Neural cell (in vitro differentiated cells): ENCODE results near the gene ELMO1. TPM values are rescaled to one million over a fixed set of nuclear protein-coding genes. Genes with fewer than 3 reads are reported as not detected.

Experiments used
- H2AFZ ChIP-seq: fragments of 200-600, 300-800 bp; sonication (generic), shearing (Covaris generic); 2 replicates; pipeline ENCODE4 v1.6.0; 2014; ENCODE audit warnings: low read depth, mild to moderate bottlenecking, antibody characterized with exemption, low read length, moderate library complexity
- H3F3A ChIP-seq: fragments of 200-600 bp; shearing (Covaris generic); 2 replicates; pipeline ENCODE4 v1.6.1; 2016; ENCODE audit warnings: mild to moderate bottlenecking, moderate library complexity, mixed read lengths, antibody characterized with exemption, low read length; ENCODE audit not compliant: insufficient read depth, poor library complexity, severe bottlenecking
- H3K27ac ChIP-seq: fragments of 200-600, 300-800 bp; sonication (generic), shearing (Covaris generic); 2 replicates; pipeline ENCODE4 v1.5.1; 2014; ENCODE audit warnings: mild to moderate bottlenecking, low read length, moderate library complexity
- H3K27me3 ChIP-seq: fragments of 300-800, 200-600 bp; sonication (generic), shearing (Covaris generic); 2 replicates; pipeline ENCODE4 v1.6.0; 2014; ENCODE audit warnings: mild to moderate bottlenecking, low read depth, low read length, moderate library complexity; ENCODE audit not compliant: insufficient read depth
- H3K36me3 ChIP-seq: fragments of 300-800, 200-600 bp; sonication (generic), shearing (Covaris generic); 2 replicates; pipeline ENCODE4 v1.5.1; 2014; ENCODE audit warnings: mild to moderate bottlenecking, antibody characterized with exemption, low read length, moderate library complexity; ENCODE audit not compliant: insufficient read depth
- H3K4me2 ChIP-seq: fragments of 300-800, 200-600 bp; sonication (generic), shearing (Covaris generic); 2 replicates; pipeline ENCODE4 v1.6.0; 2014; ENCODE audit warnings: mild to moderate bottlenecking, low read length
- H3K4me3 ChIP-seq: fragments of 300-800, 200-600 bp; sonication (generic), shearing (Covaris generic); 2 replicates; pipeline ENCODE4 v1.5.1; 2014; ENCODE audit warnings: mild to moderate bottlenecking, low read length, moderate library complexity
- H3K79me2 ChIP-seq: fragments of 200-600 bp; shearing (Covaris generic); replicated peaks from 2 replicates; pipeline ENCODE4 v1.6.0; 2014; ENCODE audit warnings: mild to moderate bottlenecking, low read length, moderate library complexity; ENCODE audit not compliant: insufficient read depth
- H3K9ac ChIP-seq: fragments of 300-800, 200-600 bp; sonication (generic), shearing (Covaris generic); 2 replicates; pipeline ENCODE4 v1.6.1; 2016; ENCODE audit warnings: mild to moderate bottlenecking, low read length, mixed read lengths
- H3K9me2 ChIP-seq: fragments of 200-600 bp; shearing (Covaris generic); 2 replicates; pipeline ENCODE4 v1.6.1; 2016; ENCODE audit warnings: mild to moderate bottlenecking, low read length, mixed read lengths; ENCODE audit not compliant: insufficient read depth
- H3K9me3 ChIP-seq: fragments of 200-600, 300-800 bp; sonication (generic), shearing (Covaris generic); 2 replicates; pipeline ENCODE4 v1.6.1; 2016; ENCODE audit warnings: mild to moderate bottlenecking, mixed run types, low read length, moderate library complexity, mixed read lengths
- H4K20me1 ChIP-seq: fragments of 200-600 bp; shearing (Covaris generic); 2 replicates; pipeline ENCODE4 v1.6.1; 2016; ENCODE audit warnings: mild to moderate bottlenecking, mixed run types; ENCODE audit not compliant: insufficient read depth
- EP300 ChIP-seq: fragments of 450-650 bp; conservative IDR thresholded peaks from 2 replicates; pipeline ENCODE4 v1.6.1; 2014; ENCODE audit warnings: antibody characterized with exemption, mild to moderate bottlenecking, moderate library complexity; ENCODE audit not compliant: poor library complexity, severe bottlenecking
- EZH2 ChIP-seq: fragments of 200-600, 300-800 bp; shearing (Covaris generic), sonication (generic); IDR thresholded peaks from 2 replicates; pipeline ENCODE4 v1.6.1; 2014; ENCODE audit warnings: antibody characterized with exemption, low read length, borderline replicate concordance, mild to moderate bottlenecking; ENCODE audit not compliant: insufficient read depth, poor library complexity, severe bottlenecking
- MXI1 ChIP-seq: fragments of 450-650 bp; conservative IDR thresholded peaks from 2 replicates; pipeline ENCODE4 v1.6.1; 2014; ENCODE audit warnings: antibody characterized with exemption, mild to moderate bottlenecking; ENCODE audit not compliant: poor library complexity, severe bottlenecking
- POLR2AphosphoS5 ChIP-seq: IDR thresholded peaks from 2 replicates; pipeline ENCODE4 v1.6.1; 2012
- RAD21 ChIP-seq: fragments of 450-650 bp; conservative IDR thresholded peaks from 2 replicates; pipeline ENCODE4 v1.6.1; 2014; ENCODE audit warnings: antibody characterized with exemption, mild to moderate bottlenecking, moderate library complexity
- REST ChIP-seq: IDR thresholded peaks from 2 replicates; pipeline ENCODE4 v1.6.1; 2012; ENCODE audit warnings: borderline replicate concordance
- SMC3 ChIP-seq: fragments of 450-650 bp; conservative IDR thresholded peaks from 2 replicates; pipeline ENCODE4 v1.6.1; 2014; ENCODE audit warnings: antibody characterized with exemption, mild to moderate bottlenecking, moderate library complexity; ENCODE audit not compliant: poor library complexity
- TAF1 ChIP-seq: IDR thresholded peaks from 2 replicates; pipeline ENCODE4 v1.6.1; 2012; ENCODE audit warnings: low read depth
- polyA plus RNA-seq: library from polyadenylated mRNA; depleted of rRNA; stranded (reverse); fragments of >200 nt; gene quantifications from 2 replicates; pipeline ENCODE4 v1.2.3, GENCODE V29; 2014
- TF ChIP-seq, protein P1 (sequence below): fragments of 450-650 bp; IDR thresholded peaks from 2 replicates; pipeline ENCODE4 v1.5.1; 2014; ENCODE audit warnings: antibody characterized with exemption, mild to moderate bottlenecking, moderate library complexity; ENCODE audit not compliant: poor library complexity, severe bottlenecking

The ELMO1 gene
- polyA plus RNA-seq, 1 donor from 2014 or later = 12.2 TPM

- Histone ChIP-seq H3K36me3 (no peaks in the 10 kb centered on the region), H3K27ac (no peak overlapping the region), H2AFZ (no peak overlapping the region), H3K4me2 (no peak overlapping the region), H4K20me1 (no peaks in the 10 kb centered on the region), H3K27me3 (no peaks in the 10 kb centered on the region), H3K4me3 (no peak overlapping the region), H3F3A (no peaks in the 10 kb centered on the region), H3K9ac (no peak overlapping the region), H3K79me2 (no peaks in the 10 kb centered on the region), H3K9me3 (no peaks in the 10 kb centered on the region), H3K9me2 (no peaks in the 10 kb centered on the region)
- TF ChIP-seq RAD21 (no peak), REST (no peak), EP300 (no peak), EZH2 (no peak), MXI1 (no peak), POLR2AphosphoS5 (no peak), SMC3 (no peak), TAF1 (no peak)
- TF ChIP-seq, protein P1, sequence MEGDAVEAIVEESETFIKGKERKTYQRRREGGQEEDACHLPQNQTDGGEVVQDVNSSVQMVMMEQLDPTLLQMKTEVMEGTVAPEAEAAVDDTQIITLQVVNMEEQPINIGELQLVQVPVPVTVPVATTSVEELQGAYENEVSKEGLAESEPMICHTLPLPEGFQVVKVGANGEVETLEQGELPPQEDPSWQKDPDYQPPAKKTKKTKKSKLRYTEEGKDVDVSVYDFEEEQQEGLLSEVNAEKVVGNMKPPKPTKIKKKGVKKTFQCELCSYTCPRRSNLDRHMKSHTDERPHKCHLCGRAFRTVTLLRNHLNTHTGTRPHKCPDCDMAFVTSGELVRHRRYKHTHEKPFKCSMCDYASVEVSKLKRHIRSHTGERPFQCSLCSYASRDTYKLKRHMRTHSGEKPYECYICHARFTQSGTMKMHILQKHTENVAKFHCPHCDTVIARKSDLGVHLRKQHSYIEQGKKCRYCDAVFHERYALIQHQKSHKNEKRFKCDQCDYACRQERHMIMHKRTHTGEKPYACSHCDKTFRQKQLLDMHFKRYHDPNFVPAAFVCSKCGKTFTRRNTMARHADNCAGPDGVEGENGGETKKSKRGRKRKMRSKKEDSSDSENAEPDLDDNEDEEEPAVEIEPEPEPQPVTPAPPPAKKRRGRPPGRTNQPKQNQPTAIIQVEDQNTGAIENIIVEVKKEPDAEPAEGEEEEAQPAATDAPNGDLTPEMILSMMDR = no peak
Observed at GRCh38 chr7:37285706-37286453, 162.8 kb downstream of the ELMO1 start.

GRCh38 chr7:37284805-37285231, 163.8 kb downstream of the ELMO1 start:
- H3F3A ChIP-seq = no peaks in the 10 kb centered on the region
- peak; percentile 44 for TF ChIP-seq SMC3
- no peak for TF ChIP-seq MXI1
- TF ChIP-seq, protein P1 = peak; percentile 63
- TF ChIP-seq RAD21 = peak; percentile 59
- no peak for TF ChIP-seq EP300
- no peak for TF ChIP-seq REST
- no peak for TF ChIP-seq TAF1
- no peak for TF ChIP-seq EZH2
- no peak for TF ChIP-seq POLR2AphosphoS5
- no peaks in the 10 kb centered on the region for H3K9me2 ChIP-seq
- no peaks in the 10 kb centered on the region for H3K79me2 ChIP-seq
- H3K36me3 ChIP-seq = no peaks in the 10 kb centered on the region
- H3K4me3 ChIP-seq = no peak overlapping the region
- H3K27me3 ChIP-seq = no peaks in the 10 kb centered on the region
- no peak overlapping the region for H2AFZ ChIP-seq
- H3K9me3 ChIP-seq = no peaks in the 10 kb centered on the region
- no peak overlapping the region for H3K4me2 ChIP-seq
- H3K9ac ChIP-seq = no peak overlapping the region
- no peaks in the 10 kb centered on the region for H4K20me1 ChIP-seq
- no peak overlapping the region for H3K27ac ChIP-seq
